Activated CD8-positive, alpha-beta memory T cell treated with anti-CD3 and anti-CD28 coated beads for 48 hours (primary cell): Measurements from ENCODE around the gene HNRNPUL1.
A peak's percentile ranks its signal among the peaks of the same experiment; 100 is the strongest.
"Not testable (repeated sequence)": the region's sequence is repeated elsewhere in the genome, so short reads cannot be mapped to it uniquely, and the experiment has no call there.

Experiments
- DNase-seq, 3 experiments: peaks; one replicate each; pipeline ENCODE4 v3.0.0-alpha.2; 2020; ENCODE audit warnings: low read depth in 2 of 3, low spot score in 2 of 3

Gene HNRNPUL1

DNA sequence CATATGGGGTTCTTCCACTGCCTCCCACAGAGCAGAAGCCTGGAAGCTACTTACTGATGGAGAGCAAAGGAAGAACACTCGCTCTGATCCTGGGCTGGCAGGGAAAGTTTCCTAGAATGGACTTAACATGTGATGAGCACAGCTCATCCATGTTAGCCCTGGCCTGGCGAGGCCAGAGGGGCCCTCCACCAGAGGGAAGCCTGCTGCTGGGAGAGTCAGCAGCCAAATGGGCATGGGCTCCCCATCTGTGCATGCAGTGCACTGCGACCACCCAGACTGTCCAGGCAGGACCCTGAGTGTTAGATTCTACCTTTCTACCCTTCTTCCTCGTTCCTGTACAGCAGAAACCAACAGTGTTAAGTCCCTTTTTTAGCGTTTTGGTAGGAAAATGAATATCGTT, 8.9 kb downstream of the HNRNPUL1 start:
- no peak for DNase-seq

- DNase-seq = no peak
Measured at GRCh38 chr19:41274802-41275201, 10.6 kb downstream of the HNRNPUL1 start.

- no peak for DNase-seq
Measured at GRCh38 chr19:41276231-41276630, 12.1 kb downstream of the HNRNPUL1 start.

GRCh38 chr19:41278478-41278877, 14.3 kb downstream of the HNRNPUL1 start:
- DNase-seq = no peak

- DNase-seq = no peak
Measured at GRCh38 chr19:41288673-41289530, 24.7 kb downstream of the HNRNPUL1 start.

GRCh38 chr19:41289814-41290213, 25.6 kb downstream of the HNRNPUL1 start:
- DNase-seq = not testable (repeated sequence)

GRCh38 chr19:41294393-41294792, 30.2 kb downstream of the HNRNPUL1 start:
- DNase-seq = no peak

- DNase-seq = no peak
Measured at GRCh38 chr19:41295499-41295898, 31.3 kb downstream of the HNRNPUL1 start.

- DNase-seq = no peak
Measured at GRCh38 chr19:41296433-41296871, 32.3 kb downstream of the HNRNPUL1 start.

DNA sequence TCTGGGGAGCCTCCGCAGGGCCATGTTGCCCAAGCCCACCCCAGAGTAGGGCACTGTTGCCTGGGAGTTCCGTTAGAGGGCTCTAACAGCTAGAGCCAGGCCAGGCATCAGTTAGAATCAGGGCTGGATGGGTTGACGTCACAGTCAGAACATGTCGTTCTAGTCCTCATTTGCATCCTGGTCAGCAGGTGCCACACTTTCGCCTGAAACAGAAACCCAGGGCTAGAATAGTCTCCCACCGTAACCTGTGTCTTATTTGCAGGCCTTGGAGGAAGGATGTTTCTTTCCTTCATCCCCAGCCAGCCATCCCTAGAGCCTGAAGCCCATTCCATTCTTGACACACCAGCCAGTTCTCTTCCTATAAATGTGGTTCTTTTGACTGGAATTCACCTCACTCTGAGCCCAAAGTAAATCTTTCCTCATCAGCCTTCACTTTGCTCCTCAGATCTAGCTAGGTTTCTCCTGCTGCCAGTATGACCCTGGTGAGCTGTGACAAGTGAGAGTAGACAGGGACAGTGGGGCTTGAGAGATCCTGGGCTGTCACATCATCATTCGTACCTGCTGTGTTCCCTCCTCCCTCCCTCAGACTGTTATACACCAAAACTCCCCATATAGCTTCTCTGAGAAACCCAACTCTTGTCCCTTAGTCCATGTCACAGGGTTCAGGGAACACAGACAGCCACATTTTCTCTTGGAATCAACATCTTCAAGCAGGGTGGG, 33.6 kb downstream of the HNRNPUL1 start:
- no peak for DNase-seq

DNA sequence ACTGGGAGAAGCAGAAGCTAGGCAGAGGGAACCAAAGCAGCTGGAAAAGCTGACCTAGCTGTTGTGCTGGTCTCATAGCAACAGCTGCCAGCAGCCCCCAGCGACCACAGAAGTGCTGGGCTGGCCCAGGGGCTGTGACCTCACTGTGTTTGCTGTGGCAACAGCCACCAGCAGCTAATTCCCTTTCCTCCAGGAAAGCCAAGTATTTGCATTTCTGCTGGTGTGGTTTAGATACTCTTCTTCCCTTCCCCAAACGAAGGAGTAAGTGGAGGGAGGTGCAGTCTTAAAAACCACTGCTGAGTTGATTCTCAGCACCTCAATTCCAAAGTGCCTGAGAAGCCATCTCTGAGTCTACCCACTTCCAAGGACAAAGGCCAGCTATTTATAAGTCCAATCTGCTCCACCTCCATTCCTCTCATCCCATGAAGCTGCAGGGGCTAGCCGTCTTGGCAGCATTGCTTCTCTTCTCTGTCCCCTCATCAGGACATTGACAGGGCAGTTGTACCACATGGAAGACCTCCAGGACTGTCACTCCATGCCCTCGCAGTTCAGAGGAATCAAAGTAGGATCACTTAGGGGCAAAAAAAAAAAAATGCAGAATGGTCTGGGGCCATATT, 34.3 kb downstream of the HNRNPUL1 start:
- no peak for DNase-seq

DNA sequence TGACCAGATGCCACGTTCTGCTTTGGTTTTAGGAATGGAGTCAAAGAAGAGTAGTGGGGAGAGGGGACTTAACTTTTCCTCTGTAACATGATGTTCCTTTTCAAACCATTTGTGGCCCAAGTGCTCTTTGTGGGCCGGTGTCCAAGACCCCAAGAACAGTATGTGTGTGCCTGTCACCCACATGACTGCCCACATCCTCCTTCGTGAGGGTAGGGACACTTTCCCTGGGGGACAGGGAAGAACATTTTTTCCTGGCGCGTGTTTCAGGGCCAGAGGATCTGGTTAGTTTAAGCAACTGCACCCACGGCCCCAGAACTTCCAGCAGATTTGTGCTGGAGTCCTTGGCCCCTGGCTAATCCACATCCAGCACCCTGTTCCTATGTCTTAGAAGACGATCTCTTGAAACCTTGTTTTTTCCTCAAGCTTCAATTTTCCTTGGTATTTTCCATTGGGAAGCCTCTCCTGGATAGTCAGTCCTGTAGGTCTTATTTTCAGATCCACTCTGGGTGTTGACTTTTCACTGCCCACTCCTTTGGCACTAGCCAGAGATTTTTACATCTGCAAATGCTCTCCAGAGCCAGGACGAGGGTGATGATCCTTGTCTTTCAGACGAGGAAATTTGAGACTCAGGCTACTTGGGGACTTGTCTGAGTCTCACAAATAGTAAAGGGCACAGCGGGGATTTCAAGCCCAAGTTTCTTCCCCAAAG, 35.0 kb downstream of the HNRNPUL1 start:
- DNase-seq = no peak

DNA sequence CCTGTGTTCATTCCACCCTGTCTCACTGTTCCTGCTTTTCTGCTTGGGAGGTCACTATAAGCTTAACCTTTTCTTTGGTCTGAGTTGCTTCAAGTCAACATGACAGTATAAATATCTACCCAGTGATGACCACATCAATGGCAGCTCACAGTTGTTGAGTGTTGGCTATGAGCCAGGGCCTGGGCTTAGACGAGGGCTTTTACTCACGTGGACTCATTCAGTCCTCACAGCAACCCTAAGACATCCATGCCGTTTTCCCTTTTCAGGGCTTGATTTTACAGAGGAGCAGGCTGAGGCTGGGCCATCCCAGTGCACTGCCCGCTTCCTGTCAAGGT, 35.5 kb downstream of the HNRNPUL1 start:
- no peak for DNase-seq

DNA sequence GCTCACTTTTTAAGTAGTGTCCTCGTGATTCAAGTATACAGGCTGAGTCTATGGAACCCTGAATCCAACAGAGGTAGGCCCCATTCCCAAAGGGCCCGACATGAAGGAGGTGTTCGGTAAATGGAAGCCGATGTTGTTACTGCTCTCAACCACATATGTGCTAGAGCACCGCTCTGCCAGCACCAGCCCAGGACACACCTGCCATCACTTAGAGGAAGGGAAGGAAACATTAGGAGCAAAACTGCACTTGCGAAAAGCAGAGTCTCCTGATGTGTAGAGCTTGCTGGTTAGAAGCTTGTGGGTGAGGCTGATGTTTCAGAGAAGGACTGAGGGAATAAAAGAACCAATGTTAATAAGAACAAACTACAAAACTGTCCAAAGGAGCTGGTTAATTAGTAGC, 36.4 kb downstream of the HNRNPUL1 start:
- no peak for DNase-seq

GRCh38 chr19:41302624-41303351, 38.6 kb downstream of the HNRNPUL1 start:
- DNase-seq = peak in 2 of 3 experiments; percentile 58 to 74

DNA sequence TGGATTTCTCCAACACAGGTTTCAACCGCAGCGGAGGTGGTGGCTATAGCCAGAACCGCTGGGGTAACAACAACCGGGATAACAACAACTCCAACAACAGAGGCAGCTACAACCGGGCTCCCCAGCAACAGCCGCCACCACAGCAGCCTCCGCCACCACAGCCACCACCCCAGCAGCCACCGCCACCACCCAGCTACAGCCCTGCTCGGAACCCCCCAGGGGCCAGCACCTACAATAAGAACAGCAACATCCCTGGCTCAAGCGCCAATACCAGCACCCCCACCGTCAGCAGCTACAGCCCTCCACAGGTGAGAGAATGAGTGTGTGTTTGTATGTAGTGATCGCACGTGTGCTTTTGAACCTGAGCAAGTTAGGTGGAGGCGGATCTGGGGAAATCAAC, 39.8 kb downstream of the HNRNPUL1 start:
- DNase-seq = no peak

- DNase-seq = no peak
Measured at GRCh38 chr19:41304706-41305483, 40.7 kb downstream of the HNRNPUL1 start.

DNA sequence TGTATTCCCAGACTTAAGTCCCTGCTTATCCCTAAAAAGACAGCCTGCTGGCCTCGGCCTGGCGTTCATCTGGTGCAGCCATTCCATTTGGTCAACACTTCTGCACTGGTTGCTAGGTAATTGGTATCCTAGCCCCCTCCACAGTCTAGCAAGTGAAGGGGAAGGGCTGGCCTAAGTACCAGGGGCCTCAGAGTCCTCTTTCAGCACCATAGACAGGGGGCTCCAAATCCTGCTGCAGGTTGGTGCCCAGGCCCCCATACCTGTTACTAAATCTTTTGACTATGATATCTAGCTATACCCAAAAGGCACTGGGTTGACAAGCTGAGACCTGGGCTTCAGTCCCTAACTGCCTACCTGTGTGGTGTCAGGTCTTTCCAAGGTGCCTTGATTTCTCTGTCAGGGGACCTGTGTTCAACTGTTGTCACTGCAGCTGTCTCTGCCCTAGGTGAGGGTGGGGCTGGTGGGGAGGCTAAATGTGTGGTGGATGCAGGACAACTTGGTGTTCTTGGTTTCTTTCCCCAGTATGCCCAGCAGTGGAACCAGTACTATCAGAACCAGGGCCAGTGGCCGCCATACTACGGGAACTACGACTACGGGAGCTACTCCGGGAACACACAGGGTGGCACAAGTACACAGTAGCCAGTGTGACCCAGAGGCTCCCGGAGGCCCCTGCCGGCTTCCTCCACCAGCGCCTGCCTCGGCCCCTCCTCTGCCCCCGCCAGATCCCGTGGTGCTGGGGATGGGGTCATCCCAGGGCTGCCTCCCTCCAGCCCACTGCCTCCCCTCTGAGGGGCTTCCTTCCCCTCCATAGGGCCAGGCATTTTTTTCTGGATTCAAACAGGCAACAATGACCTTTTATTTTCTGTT, 42.0 kb downstream of the HNRNPUL1 start:
- no peak for DNase-seq
